HK-2 (cell line): Measurements from ENCODE around the gene R3HDM2.

Experiments
- DNase-seq: peaks from one replicate; pipeline ENCODE4 v3.0.0-alpha.2; 2018; ENCODE audit not compliant: unreplicated experiment

R3HDM2 gene

GRCh38 chr12:57240066-57240921, 190.5 kb downstream of the R3HDM2 start:
- peak; percentile 52 for DNase-seq

DNA sequence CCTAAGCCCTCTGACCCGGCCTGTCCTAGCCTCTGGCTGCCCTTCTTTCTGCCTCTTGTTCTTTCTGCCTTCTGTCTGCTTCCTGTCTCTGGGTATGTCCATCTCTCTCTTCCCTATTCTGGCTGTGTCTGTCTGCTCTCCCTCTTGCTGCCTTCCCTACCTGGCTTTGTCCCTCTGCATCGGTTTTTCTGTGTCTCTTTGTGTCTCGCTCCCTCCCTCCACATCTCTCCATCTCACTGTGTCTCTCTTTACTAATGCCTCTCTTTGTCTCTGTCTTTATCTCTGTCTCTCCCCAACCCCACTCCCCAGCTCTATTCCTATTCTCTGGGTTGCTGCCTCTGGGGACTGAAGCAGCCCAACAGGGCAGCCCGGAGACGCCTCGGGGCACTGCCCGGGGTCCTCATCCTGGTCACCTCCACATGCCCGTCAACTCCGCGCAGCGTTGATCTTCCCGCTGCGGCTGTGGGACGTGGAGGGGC, 191.2 kb downstream of the R3HDM2 start:
- DNase-seq, result no peak

- DNase-seq, result peak; percentile 87
Observed at GRCh38 chr12:57238854-57239554, 191.8 kb downstream of the R3HDM2 start.

DNA sequence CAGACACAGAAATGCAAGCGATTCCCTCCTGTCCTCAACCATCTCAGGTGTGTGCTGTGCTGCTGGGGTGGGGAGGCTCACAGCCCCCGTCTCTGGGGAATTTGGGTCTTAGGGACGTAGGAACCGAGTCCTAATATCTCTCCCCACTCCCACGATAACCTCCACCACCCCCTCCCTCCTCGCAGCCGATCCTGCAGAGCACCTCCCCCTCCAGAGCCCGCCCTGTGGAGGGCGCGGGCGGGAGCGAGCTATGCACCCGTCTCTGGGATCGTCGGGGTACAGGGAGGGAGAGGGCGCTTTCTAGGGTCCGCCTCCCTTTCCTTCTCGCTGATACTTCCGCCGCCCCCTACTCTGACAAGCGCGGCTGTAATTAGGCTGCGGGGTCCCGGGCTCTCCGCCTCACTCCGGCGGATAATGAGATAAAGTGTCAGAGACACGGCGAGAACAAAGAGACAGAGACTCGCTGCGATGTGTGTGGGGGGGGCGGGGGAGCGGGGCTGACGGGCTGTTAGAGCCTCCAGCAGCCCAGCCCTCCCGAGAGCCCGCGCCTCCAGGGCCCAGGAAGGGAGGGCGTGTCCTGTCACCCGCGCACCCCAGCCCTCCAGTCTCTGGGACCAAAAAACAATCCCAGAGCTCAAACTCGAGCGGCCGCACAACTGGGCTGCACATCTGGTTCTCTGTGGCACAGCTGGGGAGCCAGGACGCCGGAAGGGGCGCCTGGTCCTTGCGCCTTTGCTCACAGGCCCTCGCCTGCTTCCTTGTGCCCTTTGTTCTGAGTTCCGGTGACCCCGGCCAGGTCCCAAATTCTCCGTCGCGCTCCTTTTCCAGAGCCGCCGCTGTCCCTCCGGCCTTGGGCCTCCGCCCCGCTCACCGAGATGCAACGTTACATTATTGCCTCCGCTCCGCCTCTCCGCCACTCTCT, 192.7 kb downstream of the R3HDM2 start:
- no peak for DNase-seq

DNA sequence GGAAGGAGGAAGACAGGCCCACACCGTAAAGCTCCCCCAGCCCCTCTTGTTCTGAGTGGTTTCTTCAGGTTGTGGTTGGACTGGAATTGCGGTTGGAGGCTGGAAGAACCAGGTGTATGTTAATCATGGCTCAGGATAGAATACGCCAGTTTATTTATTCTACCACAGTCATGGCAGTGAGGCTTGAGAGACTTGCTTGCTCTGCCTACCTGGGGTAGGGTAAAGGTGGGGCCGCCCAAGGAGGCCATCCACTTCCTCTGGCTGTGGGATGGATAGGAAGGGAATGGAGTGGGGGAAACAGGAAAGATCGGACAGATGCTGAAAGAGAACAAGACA, 193.3 kb downstream of the R3HDM2 start:
- no peak for DNase-seq

DNA sequence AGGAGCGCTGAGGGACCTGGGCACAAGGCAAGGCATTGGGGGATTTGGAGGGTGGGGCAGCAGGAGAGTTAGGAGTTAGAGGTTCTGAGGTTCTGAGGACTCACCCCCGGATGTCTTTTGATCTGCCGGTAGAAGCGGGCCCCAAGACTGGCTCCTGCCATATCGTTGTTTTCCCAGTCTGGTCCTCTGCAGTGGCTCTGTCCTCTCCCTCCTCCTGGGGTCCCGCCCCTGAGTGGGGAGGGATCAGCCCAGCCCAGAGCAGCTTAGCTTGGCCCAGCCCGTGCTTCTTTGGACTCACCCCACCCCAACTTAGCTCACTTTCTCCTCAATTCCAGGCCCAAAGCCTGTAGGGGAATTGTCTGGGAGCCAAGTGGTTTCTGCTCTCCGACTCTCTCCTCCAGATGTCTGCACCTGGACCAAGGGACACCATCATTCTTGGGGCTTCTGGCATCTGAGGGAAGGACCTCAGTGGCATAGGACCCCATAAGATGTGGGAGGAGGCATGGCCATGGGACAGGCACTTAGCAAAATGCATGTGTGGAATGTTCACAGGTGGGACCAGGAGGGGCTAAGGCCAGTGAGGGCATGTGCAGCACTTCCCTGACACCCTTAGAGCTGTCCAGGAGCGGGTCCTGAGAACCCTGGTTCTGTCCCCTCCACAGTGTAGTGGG, 193.8 kb downstream of the R3HDM2 start:
- no peak for DNase-seq

DNA sequence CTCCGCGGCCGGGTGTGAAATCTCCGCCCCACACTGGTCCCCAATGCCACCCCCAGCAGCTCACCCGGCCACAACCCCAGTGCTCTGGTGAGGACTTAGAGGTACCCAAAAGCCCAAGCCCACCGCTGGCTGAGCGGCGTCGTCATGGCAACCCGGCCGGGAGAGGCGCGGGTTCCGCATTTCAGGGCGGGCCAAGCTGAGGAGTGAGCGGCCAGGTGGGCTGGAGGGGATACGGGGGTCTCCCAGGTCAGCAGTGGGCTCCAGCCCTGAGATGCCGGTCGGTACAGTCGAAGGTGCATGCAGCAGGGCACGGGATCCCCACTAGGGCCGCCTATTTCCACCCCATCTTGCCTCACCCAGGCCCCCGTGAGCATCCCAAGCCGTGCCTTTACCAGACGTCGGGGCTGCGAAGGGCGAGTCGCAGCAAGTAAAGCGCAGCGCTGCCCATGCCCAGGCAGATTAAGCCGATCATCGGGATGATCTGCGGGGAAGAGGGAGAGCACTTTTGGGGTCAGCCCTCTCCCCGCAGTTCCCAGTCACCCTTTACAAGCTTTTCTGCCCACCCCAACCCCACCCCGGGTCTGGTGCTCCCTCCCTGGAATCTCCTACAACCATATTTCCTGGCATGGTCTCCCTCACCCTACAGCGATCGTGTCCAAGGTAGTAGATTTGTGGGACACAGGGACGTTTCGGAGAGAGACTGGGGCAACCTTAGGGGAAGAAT, 194.5 kb downstream of the R3HDM2 start:
- no peak for DNase-seq

GRCh38 chr12:57235728-57236131, 195.1 kb downstream of the R3HDM2 start:
- no peak for DNase-seq

DNA sequence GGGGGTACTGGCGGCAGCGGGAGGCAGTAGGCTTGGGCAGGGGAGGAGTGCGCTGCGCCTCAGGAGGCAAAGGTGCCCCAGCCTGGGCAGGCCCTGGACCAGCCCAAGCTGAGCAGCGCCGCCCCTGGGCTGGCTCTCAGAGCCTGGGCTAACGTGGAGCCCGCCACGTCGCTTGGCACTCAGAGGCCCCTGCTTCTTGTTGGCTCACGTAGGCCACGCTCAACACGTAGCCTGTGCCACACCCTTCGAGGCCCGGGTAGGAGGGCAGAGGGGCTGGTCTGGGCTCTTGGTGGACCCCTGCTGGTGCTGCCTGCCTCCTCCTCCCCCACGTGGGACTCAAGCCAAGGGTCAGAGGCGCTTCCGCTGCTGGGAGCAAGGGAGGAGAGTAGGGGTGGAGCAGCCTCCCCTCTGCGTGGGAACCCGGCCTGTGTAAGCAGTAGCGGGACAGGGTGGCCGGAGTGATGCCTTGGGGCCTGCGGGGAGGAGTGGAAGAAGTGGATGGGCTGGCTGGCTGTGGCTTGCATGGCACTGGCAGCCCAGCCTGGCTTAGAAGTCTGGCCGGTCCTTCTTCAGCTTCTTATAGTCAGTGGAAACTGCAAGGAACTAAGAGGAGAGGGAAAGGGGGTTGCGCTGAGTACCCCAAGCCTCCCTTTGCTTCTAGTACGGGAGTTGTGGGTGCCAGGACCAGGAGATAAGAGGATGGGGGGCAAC, 195.7 kb downstream of the R3HDM2 start:
- DNase-seq, result no peak

- no peak for DNase-seq
Observed at GRCh38 chr12:57234571-57235016, 196.2 kb downstream of the R3HDM2 start.

DNA sequence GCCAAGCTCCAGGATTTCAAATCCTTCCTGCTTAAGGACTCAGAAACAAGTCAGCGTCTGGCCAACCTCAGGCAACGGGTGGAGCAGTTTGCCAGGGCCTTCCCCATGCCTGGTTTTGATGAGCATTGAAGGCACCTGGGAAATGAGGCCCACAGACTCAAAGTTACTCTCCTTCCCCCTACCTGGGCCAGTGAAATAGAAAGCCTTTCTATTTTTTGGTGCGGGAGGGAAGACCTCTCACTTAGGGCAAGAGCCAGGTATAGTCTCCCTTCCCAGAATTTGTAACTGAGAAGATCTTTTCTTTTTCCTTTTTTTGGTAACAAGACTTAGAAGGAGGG, 196.6 kb downstream of the R3HDM2 start:
- no peak for DNase-seq

GRCh38 chr12:57233357-57234232, 197.2 kb downstream of the R3HDM2 start:
- no peak for DNase-seq

DNA sequence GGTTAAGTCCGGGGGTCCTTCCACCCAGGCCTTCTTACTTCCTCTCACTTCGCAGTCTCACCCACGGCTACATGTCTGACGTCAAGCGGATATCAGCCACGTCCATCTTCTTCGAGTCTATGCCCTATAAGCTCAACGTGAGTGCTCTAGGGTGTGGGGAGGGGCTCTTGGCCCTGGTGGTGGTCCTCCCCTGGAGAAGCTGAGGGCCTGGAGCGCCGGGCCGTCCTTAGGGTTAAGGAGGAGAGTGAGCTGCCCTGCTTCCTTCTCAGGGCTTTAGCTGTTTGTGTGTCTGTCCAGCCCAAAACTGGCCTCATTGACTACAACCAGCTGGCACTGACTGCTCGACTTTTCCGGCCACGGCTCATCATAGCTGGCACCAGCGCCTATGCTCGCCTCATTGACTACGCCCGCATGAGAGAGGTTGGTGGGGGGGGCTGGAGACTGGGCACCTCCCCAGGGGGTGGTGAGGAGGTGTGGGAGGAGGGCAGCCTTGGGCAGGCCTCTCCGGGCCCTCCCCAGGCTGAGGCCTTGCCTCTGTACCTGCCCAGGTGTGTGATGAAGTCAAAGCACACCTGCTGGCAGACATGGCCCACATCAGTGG, 198.6 kb downstream of the R3HDM2 start:
- no peak for DNase-seq

- DNase-seq, result no peak
Observed at GRCh38 chr12:57231276-57232021, 199.4 kb downstream of the R3HDM2 start.

DNA sequence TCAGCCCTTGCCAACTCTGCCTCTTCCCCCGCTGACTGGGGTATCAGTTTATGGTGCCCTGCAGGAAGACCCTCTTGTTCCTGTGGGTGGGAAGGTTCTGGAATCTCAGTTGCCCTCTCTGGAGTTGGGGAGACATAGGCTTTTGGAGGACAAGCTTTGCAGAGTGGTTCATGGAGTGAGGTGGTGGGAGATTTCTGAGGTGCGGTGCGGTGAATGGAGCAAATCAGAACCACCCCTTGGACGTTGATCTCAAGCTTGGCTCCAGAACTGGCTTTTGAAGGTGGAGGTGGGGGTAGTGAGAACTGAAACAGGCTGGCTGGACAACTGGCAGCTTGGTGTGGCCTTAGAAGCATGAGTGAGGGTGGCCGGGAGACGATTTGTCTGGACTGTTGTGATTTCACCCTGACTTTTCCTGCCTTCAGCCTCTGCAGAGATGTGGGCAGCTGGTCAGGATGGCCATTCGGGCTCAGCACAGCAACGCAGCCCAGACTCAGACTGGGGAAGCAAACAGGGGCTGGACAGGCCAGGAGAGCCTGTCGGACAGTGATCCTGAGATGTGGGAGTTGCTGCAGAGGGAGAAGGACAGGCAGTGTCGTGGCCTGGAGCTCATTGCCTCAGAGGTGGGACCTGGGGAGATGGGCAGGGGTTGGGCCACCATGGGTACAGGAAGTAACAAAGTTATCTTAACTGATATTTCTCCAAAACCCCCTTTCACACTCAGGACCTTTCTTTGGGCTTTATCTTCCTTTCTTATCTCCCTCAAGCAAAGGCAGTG, 200.3 kb downstream of the R3HDM2 start:
- no peak for DNase-seq

- peak; percentile 95 for DNase-seq
Observed at GRCh38 chr12:57229634-57230380, 201.0 kb downstream of the R3HDM2 start, which contains the start of gene SHMT2. TSS of gene SHMT2 (plus strand) at chr12:57229711. CDS start at chr12:57229779, 68 bp downstream.
